ENCODE data around the gene MED15.
"Not testable (repeated sequence)": the region's sequence is repeated elsewhere in the genome, so short reads cannot be mapped to it uniquely, and the experiment has no call there.

MED15 gene

DNA sequence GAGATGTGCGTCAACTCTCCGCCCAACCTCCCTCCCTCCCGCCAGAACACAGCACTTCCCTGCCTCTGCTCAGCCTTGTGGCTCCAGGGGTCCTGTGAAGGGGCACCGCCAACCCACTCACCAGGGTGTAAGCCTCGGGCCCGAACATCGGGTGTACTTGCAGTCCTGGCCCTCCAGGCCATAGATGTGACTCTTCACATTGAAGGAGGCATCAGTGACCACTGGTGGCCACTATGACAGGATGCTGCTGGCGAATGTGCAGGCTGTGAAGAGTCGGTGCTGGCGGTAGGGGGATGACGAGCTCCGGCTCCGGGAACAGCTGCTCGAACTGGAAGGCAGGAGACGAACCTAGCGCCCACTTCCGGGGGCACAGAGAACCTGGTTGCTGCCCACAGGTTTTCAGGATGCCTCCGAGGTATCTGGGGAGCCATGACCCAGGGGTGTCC is 97.4 kb downstream of the MED15 start:
- in situ Hi-C loops (cut with MboI; ENCODE audit: low pct_unique_long_range_greater_than_20kb, low sequenced_read_pairs) = loop anchor here (25.0 kb wide), 1 partner anchor 92 kb away; the partner anchor contains the start of gene MED15
- DNase-seq = no peak

DNA sequence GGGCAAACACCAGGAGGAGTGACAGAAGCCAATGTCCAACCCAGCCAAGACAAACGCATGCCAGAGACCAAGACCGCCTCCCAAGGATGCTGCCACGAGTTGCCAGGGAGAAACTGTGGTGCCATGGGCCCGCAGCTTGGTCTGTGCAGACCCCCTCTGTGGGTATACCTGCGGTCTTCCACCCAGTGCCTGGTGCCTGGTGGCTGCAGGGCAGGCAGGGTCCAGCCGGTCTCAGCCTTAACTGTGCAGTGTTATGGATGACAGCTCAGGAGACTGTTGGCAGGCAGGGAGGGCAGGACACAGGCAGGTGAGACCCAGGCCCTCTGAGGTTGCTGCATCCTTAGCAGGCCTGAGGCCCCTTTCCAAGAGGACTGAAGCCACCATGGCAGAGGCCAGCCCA is 97.9 kb downstream of the MED15 start:
- no peak for DNase-seq
- in situ Hi-C loops (cut with MboI; ENCODE audit: low pct_unique_long_range_greater_than_20kb, low sequenced_read_pairs) = loop anchor here (25.0 kb wide), 1 partner anchor 93 kb away; the partner anchor contains the start of gene MED15

DNA sequence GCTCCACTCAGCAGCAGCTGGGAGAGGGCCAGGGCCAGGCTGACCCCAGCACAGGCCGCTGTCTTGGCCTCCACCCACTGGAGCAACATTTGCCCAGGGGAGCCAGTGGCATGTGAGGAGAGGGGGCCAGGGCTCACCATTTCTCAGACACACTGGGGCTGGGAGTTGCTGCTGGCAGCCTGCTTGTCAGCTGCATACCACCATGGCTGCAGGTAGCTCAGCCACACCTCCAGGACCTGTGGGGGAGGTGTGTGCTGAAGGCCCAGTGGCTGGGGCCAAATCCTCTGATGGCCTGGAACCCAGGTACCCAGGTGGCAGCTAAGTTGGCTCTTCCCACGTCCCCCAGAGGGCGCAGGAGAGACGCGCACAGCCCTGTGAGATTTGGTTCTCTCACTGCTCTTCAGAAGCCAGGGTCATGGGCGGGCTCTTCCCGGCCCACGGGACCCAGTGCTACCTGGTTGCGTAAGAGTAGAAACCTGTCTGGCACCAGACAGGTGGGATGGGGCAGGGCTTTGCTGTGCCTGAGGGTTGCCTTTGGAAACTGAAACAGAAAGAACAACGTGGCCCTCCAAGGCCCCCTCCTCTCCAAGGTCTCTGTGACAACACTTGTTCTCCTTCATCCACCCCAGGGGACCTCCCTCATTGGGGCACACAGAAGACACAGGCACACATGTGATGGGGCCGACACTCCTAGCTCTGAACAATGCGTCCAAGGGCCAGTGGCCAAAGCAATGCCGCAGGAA is 98.8 kb downstream of the MED15 start:
- peak; percentile 64 for DNase-seq
- in situ Hi-C loops (cut with MboI; ENCODE audit: low pct_unique_long_range_greater_than_20kb, low sequenced_read_pairs) = loop anchor here (25.0 kb wide), 1 partner anchor 94 kb away; the partner anchor contains the start of gene MED15

GRCh38 chr22:20606784-20607128 is 99.3 kb downstream of the MED15 start:
- DNase-seq = no peak
- in situ Hi-C loops (cut with MboI; ENCODE audit: low pct_unique_long_range_greater_than_20kb, low sequenced_read_pairs) = loop anchor here (25.0 kb wide), 1 partner anchor 94 kb away; the partner anchor contains the start of gene MED15

DNA sequence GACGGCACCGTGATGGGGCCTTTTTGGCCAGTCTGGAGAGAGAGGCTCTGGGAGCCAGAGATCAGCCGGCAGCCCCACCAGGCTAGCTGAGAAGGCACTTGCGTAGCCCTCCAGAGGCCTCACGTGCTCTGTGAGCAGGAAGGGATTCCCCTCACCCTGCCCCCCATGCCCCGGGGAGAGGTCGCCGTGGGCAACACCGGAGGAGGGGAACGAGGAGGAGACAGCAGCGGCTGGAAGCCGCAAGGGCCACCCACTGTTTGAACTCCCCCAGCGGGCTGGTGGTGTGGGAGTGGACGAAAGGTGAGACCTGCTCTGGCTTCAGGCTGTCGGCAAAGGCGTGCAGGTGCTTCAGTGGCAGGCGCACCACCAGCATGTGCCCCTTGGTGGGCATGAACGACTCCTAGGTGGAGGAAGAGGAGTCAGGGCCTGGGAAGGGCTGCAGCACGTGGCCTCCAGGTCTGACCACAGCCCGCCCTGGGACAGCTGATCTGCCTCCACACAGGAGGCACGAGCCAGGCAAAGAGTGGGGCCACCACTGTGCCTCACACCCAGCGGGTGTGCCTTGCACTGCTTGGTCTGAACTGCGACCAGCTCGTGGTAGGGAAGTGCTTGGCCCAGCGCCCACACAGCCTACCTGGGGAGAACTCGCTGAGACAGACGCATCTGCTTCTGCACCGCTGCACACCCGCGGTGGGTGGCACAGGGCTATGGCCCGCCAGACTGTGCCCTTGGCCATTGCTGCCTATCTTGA is 99.9 kb downstream of the MED15 start:
- in situ Hi-C loops (cut with MboI; ENCODE audit: low pct_unique_long_range_greater_than_20kb, low sequenced_read_pairs) = loop anchor here (25.0 kb wide), 1 partner anchor 95 kb away; the partner anchor contains the start of gene MED15
- DNase-seq = no peak

DNA sequence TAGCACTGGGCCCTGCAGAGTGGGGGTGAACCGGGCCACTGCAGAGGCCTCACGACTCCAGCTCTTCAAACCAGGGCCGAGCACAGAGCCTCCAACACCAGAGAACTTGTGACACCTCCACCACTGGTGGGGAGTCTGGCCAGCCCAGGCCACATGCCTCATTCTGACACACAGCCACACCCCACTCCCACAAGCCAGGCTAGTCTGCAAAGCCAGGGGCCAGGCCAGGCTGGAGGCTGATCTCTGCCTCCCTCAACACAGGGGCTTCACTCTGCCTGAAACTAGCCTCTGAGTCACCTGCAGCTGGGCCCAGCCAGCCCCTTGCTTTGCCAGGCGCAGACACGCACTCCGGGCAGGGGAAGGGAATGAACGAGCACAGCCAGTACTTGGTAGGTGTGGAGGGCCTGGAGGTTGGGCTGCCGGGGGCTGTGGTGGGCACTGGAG is 102.9 kb downstream of the MED15 start:
- DNase-seq = no peak
- in situ Hi-C loops (cut with MboI; ENCODE audit: low pct_unique_long_range_greater_than_20kb, low sequenced_read_pairs) = loop anchor here (25.0 kb wide), 1 partner anchor 98 kb away; the partner anchor contains the start of gene MED15

DNA sequence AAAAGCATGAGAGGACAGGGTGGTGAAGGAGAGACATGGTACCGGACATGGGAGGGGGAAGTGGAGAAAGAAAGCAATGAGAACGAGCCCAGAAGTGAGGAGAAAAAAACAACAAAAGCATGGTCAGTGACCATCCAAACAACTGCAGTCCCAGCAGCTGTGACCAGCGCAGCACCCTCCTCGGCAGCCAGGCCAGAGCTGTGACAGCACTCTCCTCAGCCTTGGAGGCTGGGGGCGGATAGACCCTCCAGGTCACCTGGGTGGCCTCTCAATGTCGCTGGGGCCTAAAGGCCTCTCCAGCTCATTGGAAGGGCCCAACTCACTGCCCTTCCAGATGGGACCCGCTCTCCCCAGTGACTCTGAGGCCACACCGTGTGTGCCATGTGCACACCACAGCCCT is 103.3 kb downstream of the MED15 start:
- in situ Hi-C loops (cut with MboI; ENCODE audit: low pct_unique_long_range_greater_than_20kb, low sequenced_read_pairs) = loop anchor here (25.0 kb wide), 1 partner anchor 98 kb away; the partner anchor contains the start of gene MED15
- no peak for DNase-seq

DNA sequence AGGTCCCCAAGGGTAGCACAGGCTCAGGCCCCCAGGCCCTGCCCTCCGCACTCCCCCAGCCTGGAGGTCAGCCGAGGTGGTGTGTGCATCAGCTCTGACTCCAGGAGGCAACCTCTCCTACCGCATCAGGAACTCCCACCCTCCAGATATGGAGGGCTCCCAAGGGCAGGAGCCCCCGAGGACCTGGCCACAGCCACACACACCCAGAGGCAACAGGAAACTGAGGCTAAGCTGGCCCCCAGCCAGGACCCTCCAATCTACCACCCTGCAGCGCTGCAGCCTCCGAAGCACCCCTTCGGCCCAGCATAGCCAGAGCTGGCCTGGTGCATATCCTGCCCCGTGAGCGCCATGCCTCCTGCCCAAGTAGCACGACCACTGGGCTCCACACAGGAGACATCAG is 104.0 kb downstream of the MED15 start:
- in situ Hi-C loops (cut with MboI; ENCODE audit: low pct_unique_long_range_greater_than_20kb, low sequenced_read_pairs) = loop anchor here (25.0 kb wide), 1 partner anchor 99 kb away; the partner anchor contains the start of gene MED15
- no peak for DNase-seq

- DNase-seq = no peak
- in situ Hi-C loops (cut with MboI; ENCODE audit: low pct_unique_long_range_greater_than_20kb, low sequenced_read_pairs) = loop anchor here (25.0 kb wide), 1 partner anchor 101 kb away; the partner anchor contains the start of gene MED15
Measured at GRCh38 chr22:20613301-20613700, 105.9 kb downstream of the MED15 start.

GRCh38 chr22:20615021-20615420 is 107.6 kb downstream of the MED15 start:
- DNase-seq = no peak
- in situ Hi-C loops (cut with MboI; ENCODE audit: low pct_unique_long_range_greater_than_20kb, low sequenced_read_pairs) = loop anchor here (25.0 kb wide), 1 partner anchor 103 kb away; the partner anchor contains the start of gene MED15

GRCh38 chr22:20615533-20616450 is 108.4 kb downstream of the MED15 start:
- DNase-seq = no peak
- in situ Hi-C loops (cut with MboI; ENCODE audit: low pct_unique_long_range_greater_than_20kb, low sequenced_read_pairs) = loop anchor here (25.0 kb wide), 1 partner anchor 103 kb away; the partner anchor contains the start of gene MED15

- in situ Hi-C loops (cut with MboI; ENCODE audit: low pct_unique_long_range_greater_than_20kb, low sequenced_read_pairs) = loop anchor here (25.0 kb wide), 1 partner anchor 104 kb away; the partner anchor contains the start of gene MED15
- DNase-seq = no peak
Measured at GRCh38 chr22:20616451-20617043, 109.1 kb downstream of the MED15 start.

DNA sequence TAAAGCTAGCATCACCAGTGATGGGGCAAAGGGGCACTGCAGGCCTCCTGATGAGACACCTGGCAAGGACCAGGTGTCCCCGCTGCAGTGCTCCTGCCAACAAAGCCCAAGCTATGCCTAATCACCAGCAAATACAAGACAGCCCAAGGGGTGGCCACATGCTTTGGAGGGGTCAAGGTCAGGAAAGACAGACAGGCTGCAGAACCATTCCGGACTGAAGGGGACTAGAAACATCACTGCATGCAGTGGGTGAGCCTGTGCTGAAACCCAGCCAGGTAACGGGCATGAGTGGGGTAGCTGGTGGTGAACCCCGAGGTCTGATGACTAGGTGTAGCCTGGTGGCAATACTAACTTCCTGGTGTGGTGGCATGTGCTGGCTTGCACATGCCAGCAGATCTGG is 111.1 kb downstream of the MED15 start:
- DNase-seq = no peak
- in situ Hi-C loops (cut with MboI; ENCODE audit: low pct_unique_long_range_greater_than_20kb, low sequenced_read_pairs) = loop anchor here (25.0 kb wide), 1 partner anchor 106 kb away; the partner anchor contains the start of gene MED15

GRCh38 chr22:20619045-20619892 is 111.9 kb downstream of the MED15 start:
- in situ Hi-C loops (cut with MboI; ENCODE audit: low pct_unique_long_range_greater_than_20kb, low sequenced_read_pairs) = loop anchor here (25.0 kb wide), 1 partner anchor 107 kb away; the partner anchor contains the start of gene MED15
- DNase-seq = no peak

DNA sequence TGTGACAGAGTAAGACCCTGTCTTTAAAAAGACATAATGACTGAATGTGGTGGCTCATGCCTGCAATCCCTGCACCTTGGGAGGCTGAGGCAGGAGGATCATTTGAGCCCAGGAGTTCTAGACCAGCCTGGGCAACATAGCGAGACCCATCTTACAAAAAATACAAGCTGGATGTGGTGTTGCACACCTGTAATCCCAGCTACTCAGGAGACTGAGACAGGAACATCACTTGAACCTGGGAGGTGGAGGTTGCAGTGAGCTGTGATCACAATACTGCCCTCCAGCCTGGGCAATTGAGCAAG is 112.4 kb downstream of the MED15 start:
- DNase-seq = not testable (repeated sequence)
- in situ Hi-C loops (cut with MboI; ENCODE audit: low pct_unique_long_range_greater_than_20kb, low sequenced_read_pairs) = loop anchor here (25.0 kb wide), 1 partner anchor 108 kb away; the partner anchor contains the start of gene MED15

- in situ Hi-C loops (cut with MboI; ENCODE audit: low pct_unique_long_range_greater_than_20kb, low sequenced_read_pairs) = loop anchor here (25.0 kb wide), 1 partner anchor 109 kb away; the partner anchor contains the start of gene MED15
Measured at GRCh38 chr22:20621162-20621561, 113.8 kb downstream of the MED15 start.

DNA sequence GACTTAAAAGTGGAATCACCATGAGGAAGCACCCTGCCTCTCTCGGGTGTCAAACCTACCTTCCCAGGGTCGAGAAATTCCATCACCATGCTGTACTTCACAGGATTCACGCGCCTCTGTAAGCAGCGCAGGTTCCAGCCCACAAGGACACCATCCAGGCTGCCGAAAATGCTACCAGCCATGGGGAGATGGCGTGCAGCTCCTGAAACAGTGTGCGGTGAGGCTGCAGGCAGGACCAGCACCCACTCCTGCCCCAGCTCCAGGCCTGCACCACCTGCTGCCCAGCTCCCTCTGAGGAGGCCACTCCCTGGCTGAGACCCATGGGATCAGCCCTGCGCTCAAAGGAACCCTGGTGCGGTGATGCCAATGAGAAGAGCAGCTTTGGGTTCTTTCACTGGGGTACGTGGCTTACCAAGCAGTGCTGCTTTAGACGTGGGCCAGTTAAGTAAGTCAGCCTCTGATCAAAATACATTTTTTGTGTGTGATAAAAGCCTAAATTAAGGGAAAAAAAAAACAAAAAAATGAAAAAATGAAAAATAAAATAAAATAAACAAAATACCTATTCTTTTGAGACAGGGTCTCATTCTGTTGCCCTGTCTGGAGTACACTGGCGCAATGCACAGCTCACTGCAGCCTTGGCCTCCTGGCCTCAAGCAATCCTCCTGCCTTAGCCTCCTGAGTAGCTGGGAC is 115.4 kb downstream of the MED15 start:
- no peak for DNase-seq
- in situ Hi-C loops (cut with MboI; ENCODE audit: low pct_unique_long_range_greater_than_20kb, low sequenced_read_pairs) = loop anchor here (25.0 kb wide), 1 partner anchor 110 kb away; the partner anchor contains the start of gene MED15

More at GRCh38 chr22:20621162-20621561, 113.8 kb downstream of the MED15 start:
- no peak for DNase-seq

Data from KBM-7 (cell line).